Measurements from ENCODE around the gene DZIP1.

The DZIP1 gene

DNA sequence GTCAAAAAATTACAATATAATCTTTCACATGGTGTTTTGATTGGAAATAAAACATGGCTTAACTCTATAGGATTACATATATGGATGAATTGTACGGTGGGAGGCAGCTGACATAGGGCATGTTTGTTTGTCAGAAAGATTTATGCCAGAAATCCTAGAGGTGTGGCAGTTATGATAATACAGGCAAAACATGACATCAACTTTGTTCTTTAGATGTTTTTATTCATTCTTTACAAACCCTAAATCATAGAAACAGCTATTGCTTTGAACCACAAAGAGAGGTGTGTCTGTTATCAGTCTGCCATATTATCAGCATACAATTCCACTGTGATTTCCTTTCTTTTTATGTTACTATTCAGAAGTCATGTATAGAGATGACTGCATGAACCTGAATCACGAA lies 100.2 kb downstream of the DZIP1 start:
- DNase-seq = no peak

DNA sequence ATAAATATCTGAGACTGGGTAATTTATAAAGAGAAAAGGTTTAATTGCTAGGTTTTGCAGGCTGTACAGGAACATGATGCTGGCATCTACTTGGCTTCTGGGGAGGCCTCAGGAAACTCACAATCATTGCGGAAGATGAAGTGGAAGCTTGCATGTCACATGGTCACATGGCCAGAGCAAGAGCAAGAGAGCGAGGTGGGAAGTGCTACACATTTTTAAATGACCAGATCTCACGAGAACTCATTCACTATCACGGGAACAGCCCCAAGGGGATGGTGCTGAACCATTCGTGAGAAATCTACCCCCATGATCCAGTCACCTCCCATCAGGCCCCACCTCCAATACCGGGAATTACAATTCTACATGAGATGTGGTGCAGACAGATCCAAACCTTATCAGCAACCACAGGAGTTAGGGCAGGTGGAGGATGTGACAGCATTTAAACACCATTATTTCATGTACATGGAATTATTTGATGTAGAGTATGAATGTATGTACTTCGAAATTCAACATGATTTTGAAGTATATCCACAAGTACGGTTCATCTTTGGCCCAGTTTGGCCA lies 102.5 kb downstream of the DZIP1 start:
- DNase-seq = no peak

DNA sequence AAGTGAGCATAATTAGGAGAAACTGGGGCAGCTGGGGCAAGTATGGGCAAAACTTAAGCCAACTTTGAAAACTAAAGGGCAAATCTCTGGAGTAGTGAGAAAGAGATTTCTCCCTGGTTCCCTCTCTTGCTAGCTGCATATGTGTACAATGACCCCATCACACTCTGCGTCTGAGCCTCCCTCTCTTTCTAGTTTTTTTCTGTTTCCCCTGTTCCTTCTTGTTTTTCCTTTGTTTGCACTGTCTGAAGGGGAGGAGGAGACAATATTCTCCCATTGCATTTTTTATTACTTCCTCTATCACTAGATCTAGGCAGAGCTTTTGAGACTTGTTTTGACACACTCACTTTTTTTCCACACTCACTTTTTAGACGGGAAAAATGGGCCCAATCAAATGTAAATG lies 103.2 kb downstream of the DZIP1 start:
- DNase-seq = no peak

DNA sequence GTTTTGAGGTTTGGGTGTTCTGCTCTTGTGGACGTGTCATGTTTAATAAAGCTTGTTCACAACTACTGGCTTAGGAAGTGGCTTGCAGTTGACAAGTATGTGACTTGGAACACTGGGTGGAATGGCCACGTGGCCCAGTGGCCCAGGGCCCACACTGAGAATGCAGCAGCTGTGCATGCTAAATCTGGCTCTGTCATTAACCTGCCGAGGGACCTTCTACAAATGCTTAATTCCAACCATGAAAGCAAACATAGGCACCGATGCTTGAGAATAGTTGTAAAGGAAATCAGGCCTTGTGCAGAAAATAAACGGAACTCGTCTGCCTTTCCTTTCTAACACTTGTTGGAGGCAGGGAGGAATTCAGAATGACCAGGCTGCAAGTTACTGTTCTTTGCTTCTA lies 103.6 kb downstream of the DZIP1 start:
- no peak for DNase-seq

DNA sequence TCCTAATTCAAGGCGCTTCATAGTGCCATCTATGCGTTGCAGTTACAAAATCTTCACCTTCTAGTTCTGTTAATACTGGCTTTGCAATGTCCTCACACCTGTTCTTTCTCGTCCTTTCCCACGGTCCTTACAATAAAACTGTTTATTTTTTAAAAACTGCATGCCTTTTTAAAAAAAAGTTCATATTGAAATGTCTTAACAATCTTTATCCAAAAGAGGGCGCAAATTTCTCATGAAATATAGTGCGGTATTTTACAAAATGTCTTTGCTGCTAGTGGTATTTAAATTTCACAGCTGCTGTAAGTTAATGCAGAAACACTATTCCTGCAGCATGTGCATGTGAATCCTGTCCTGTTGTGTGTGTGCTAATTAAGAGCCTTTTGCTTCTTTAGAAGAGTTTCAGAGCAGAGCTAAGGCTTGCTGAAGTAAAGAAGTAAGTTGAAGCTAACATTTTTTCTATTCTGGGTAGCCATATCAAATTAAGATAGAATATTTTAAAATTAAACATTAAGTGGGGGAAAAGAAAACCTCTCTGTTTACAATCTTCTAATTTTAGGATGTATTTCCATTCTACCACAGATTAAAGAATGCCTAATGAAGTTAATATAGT lies 107.8 kb downstream of the DZIP1 start:
- DNase-seq = peak in 2 of 6 experiments; percentile 2 to 12

DNA sequence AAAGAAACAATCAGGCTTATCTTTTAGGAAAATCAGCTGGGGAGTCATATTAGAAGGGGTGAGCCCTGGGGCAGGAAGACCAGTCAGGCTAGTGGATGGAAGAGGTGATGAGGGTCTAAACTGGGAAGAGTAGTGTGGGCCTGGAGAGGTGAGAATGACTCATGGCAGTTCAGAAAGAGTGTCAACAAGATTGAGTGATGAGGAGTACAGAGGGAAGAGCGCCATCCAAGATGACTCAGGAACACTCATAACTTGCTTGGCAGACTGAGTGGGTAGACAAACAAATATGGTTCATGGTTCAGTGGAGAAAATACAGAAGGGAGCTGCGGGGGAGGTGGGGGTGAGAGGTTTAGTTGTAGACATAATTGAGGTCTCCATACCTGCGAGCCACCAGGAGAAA lies 109.3 kb downstream of the DZIP1 start:
- no peak for DNase-seq

DNA sequence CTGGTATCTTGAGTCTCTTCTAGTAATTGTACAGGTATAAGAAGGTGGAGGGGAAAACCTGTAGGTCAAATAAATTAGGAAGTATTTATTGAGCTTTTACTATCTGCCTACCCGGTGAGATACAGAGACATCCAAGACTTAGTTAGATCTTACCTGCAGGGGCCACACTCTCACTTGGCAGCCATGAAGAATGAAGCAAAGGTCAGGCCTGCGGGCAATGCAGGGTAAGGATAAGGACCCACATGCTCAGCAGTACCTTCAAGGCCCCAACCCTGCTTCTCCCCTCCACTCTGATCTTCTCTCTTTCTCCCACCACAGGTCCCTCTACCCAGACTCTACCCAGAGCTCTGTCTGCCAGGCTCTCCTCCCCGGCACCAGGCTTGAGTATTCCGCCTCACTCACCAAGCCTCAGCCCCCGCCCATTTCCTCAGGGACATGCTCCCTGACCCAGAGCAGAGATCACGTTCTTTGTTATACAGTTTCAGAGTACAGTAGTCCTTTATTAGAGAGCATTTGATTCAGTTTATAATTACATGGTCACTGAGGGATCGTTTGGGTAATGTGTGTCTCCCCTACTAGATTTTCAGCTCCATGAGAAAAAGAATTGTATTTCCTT lies 110.9 kb downstream of the DZIP1 start:
- DNase-seq = no peak

DNA sequence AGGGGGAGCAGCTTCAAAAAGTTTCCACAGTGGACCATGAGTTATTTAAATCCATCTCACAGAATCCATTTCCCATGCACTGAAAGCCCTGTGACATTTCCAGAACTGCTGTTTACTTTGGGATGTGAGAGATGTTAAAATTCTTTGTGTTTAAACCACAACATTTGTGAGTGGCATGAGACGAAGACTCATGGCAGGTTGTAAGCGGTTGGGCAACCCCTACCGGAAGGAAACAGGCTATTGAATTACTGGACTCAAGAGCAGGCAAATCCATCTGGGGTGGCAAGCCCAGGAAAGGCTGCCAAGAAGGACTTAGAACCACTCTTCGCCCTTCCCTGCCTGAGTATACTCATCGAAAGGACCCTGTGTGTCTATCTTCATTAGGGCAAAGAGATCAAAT lies 114.3 kb downstream of the DZIP1 start:
- no peak for DNase-seq
